T-cell (primary cell): ENCODE data around the gene BOLA1. TPM values are rescaled to one million over a fixed set of nuclear protein-coding genes. Genes with fewer than 3 reads are reported as not detected.
"Not testable (repeated sequence)": the region's sequence is repeated elsewhere in the genome, so short reads cannot be mapped to it uniquely, and the experiment has no call there.

ENCODE experiments used
- ATAC-seq, 4 experiments: fragments of 200-7000 bp in 3 of 4; fragments of 150-1000 bp in 1 of 4; cut with Tn5 transposase; replicated peaks in 1 of 4; 1 replicate in 3 of 4; 2 replicates in 1 of 4; pipeline ENCODE4 v1.10.0; 2021; ENCODE audit warnings: moderate library complexity in 3 of 4, mild to moderate bottlenecking in 2 of 4, moderate number of reproducible peaks in 1 of 4
- CTCF ChIA-PET, 2 donors: fragments of 300-600 bp; sonication (Branson Sonifier 250); formaldehyde crosslinking; loops; one replicate each; lab custom pipeline; 2022; ENCODE audit warnings: antibody characterized with exemption in 2 of 2; lab: Charles Lee
- POLR2A ChIA-PET, 2 donors: fragments of 300-600 bp; sonication (Branson Sonifier 250); formaldehyde crosslinking; loops; one replicate each; lab custom pipeline; 2022; ENCODE audit warnings: antibody characterized with exemption in 2 of 2; lab: Charles Lee
- DNase-seq, 35 experiments: peaks; one replicate each; pipeline versions ENCODE4 v3.0.0 to v3.0.0-alpha.2; 2013 to 2023
- H3K27ac ChIP-seq: one replicate; pipeline ENCODE4 v1.5.1; 2013; ENCODE audit warnings: low read length
- H3K27me3 ChIP-seq, 2 experiments: replicated peaks in 1 of 2; 1 replicate in 1 of 2; 2 replicates in 1 of 2; pipeline versions ENCODE4 v1.6.1 to v1.7.0; 2013; ENCODE audit warnings: low read length in 1 of 2, mixed read lengths in 1 of 2; ENCODE audit not compliant: control insufficient read depth in 2 of 2, insufficient read depth in 2 of 2; ENCODE audit errors: extremely low read depth in 1 of 2
- H3K36me3 ChIP-seq, 2 donors: 1 replicate in 1 of 2; 2 replicates in 1 of 2; pipeline versions ENCODE4 v1.6.1 to v1.7.0; 2013; ENCODE audit warnings: low read length in 1 of 2; ENCODE audit not compliant: control insufficient read depth in 2 of 2, insufficient read depth in 1 of 2; ENCODE audit errors: extremely low read depth in 1 of 2
- H3K4me1 ChIP-seq, 2 experiments: 1 replicate in 1 of 2; 2 replicates in 1 of 2; pipeline versions ENCODE4 v1.6.1 to v1.7.0; 2013; ENCODE audit warnings: low read length in 2 of 2, mixed read lengths in 1 of 2; ENCODE audit not compliant: insufficient read depth in 2 of 2, control insufficient read depth in 1 of 2; ENCODE audit errors: extremely low read depth in 1 of 2
- H3K4me3 ChIP-seq, 2 donors: 1 replicate in 1 of 2; 2 replicates in 1 of 2; pipeline versions ENCODE4 v1.5.1 to v1.7.0; 2013; ENCODE audit warnings: mild to moderate bottlenecking in 2 of 2, low read length in 1 of 2, moderate library complexity in 1 of 2; ENCODE audit not compliant: control insufficient read depth in 1 of 2; ENCODE audit errors: extremely low read depth in 1 of 2
- H3K9me3 ChIP-seq: 2 replicates; pipeline ENCODE4 v1.7.0; 2013
- H3K27ac Mint-ChIP-seq, 2 donors: one replicate each; pipeline ENCODE4 v1.8.0; 2020 to 2021; ENCODE audit warnings: mild to moderate bottlenecking in 2 of 2, mixed read lengths in 2 of 2
- H3K27me3 Mint-ChIP-seq, 2 donors: one replicate each; pipeline ENCODE4 v1.8.0; 2021 to 2022; ENCODE audit warnings: mixed read lengths in 2 of 2
- H3K36me3 Mint-ChIP-seq: one replicate; pipeline ENCODE4 v1.8.0; 2021; ENCODE audit warnings: mixed read lengths
- H3K4me1 Mint-ChIP-seq, 3 donors: one replicate each; pipeline ENCODE4 v1.8.0; 2020 to 2022; ENCODE audit warnings: mixed read lengths in 3 of 3, mild to moderate bottlenecking in 1 of 3
- H3K4me3 Mint-ChIP-seq, 3 donors: one replicate each; pipeline ENCODE4 v1.8.0; 2020 to 2022; ENCODE audit warnings: mild to moderate bottlenecking in 3 of 3, mixed read lengths in 3 of 3, moderate library complexity in 3 of 3
- H3K9me3 Mint-ChIP-seq, 3 donors: one replicate each; pipeline ENCODE4 v1.8.0; 2020 to 2022; ENCODE audit warnings: mixed read lengths in 3 of 3
- WGBS: methylation state at CpG from one replicate; pipeline ENCODE4 v1.1.5; 2013; ENCODE audit warnings: missing lambda C conversion rate; ENCODE audit not compliant: insufficient coverage; 5-methylcytosine and 5-hydroxymethylcytosine counted together
- total RNA-seq, 35 experiments: library from RNA in 6 of 35; stranded (reverse) in 6 of 35; fragments of 120-200 nt in 1 of 35; gene quantifications; one replicate each; pipeline versions ENCODE4 v1.2.1 to v1.2.4 and lab custom pipeline; 2013 to 2026

The BOLA1 gene
- total RNA-seq: 10 to 100 TPM in 3 of 5 donors, 1 to 10 TPM in 2; 6.0 to 27.6 (median 26.1) TPM
- 30.8 TPM for total RNA-seq (2013)
- total RNA-seq (lab: John Stamatoyannopoulos, UW): 3.3 to 21.5 (median 8.1) reads per million in 29 experiments

- H3K36me3 ChIP-seq: no peaks in the 10 kb centered on the region
- H3K4me3 ChIP-seq: peak within 1 kb of the TSS; percentile 73 to 80
- H3K9me3 ChIP-seq: no peaks in the 10 kb centered on the region
- H3K27me3 ChIP-seq: no peaks in the 10 kb centered on the region
- POLR2A ChIA-PET: interaction anchor here (0.6 to 1.4 kb wide), 3 partner anchors 14 to 71 kb away, joined by 3 to 7 read pairs (median 5); a partner anchor contains a TSS
- H3K4me1 ChIP-seq: peaks cover 0 to 16% of the 10 kb centered on the region in 2 experiments
- peaks cover 3% of the 10 kb centered on the region for H3K36me3 Mint-ChIP-seq
- 15% methylated on average over 63 of the region's 65 CpGs for WGBS
- peaks cover 20 to 23% (median 21%) of the 10 kb centered on the region in 3 donors for H3K4me1 Mint-ChIP-seq
- ATAC-seq: peak; percentile 98 to 99 (median 98)
- CTCF ChIA-PET: interaction anchor here in 1 of 2 donors (0.9 to 1.0 kb wide), 2 partner anchors 12 to 28 kb away, joined by 3 to 5 read pairs; partner anchors contain the start of gene SF3B4
- DNase-seq: peak; percentile 56 to 90 (median 77)
- peak within 1 kb of the TSS; percentile 86 to 92 (median 91) for H3K4me3 Mint-ChIP-seq
- H3K27me3 Mint-ChIP-seq: no peaks in the 10 kb centered on the region
- peak within 1 kb of the TSS; percentile 89 to 95 for H3K27ac Mint-ChIP-seq
- H3K9me3 Mint-ChIP-seq: no peaks in the 10 kb centered on the region
- H3K27ac ChIP-seq: peak within 1 kb of the TSS; percentile 74
Observed at GRCh38 chr1:149899460-149900284, at the start of gene BOLA1. BOLA1 (plus strand) TSS chr1:149899568; CDS start chr1:149900060, 492 bp downstream.

DNA sequence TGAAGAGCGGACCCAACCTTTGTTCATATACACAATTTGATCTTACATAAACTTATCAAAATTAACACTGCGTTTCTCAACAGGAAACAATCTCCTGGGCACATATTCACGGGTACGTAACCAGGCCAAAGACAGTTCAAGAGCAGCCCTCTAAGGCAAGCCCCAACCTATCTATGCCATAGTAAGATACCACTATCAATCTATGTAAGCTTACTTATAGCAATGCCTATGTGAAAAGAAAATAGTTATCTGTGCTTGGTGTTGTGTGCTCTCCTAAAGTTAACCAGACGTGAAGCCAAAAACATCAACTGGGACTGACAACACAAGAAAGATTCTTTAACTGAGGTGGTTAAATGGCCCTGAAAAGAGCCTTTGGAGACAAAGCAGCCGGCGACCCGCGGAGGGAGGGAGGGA lies 49.4 kb upstream of the BOLA1 start:
- H3K4me3 ChIP-seq: peak overlapping the region; percentile 63 to 75
- ATAC-seq (peak in 1 of 4 experiments; percentile 0), DNase-seq (peak in 4 of 35 experiments; percentile 4 to 42 (median 14))
- no peaks in the 10 kb centered on the region for H3K9me3 ChIP-seq
- POLR2A ChIA-PET: interaction anchor here (0.7 to 2.2 kb wide), 3 partner anchors 37 to 42 kb away, joined by 3 to 26 read pairs (median 13); a partner anchor contains a TSS
- peak overlapping the region; percentile 85 to 92 (median 86) for H3K4me3 Mint-ChIP-seq
- no peaks in the 10 kb centered on the region for H3K27me3 Mint-ChIP-seq
- peaks cover 20 to 46% of the 10 kb centered on the region in 2 experiments for H3K4me1 ChIP-seq
- H3K36me3 ChIP-seq: no peaks in the 10 kb centered on the region
- no peaks in the 10 kb centered on the region for H3K27me3 ChIP-seq
- WGBS: 0% methylated on average over 2 of the region's 9 CpGs
- peak overlapping the region; percentile 85 to 91 for H3K27ac Mint-ChIP-seq
- peaks cover 46 to 49% (median 49%) of the 10 kb centered on the region in 3 donors for H3K4me1 Mint-ChIP-seq
- CTCF ChIA-PET: no interaction called here
- H3K27ac ChIP-seq: peak overlapping the region; percentile 72
- H3K36me3 Mint-ChIP-seq: peaks cover 27% of the 10 kb centered on the region
- H3K9me3 Mint-ChIP-seq: no peaks in the 10 kb centered on the region

- H3K27me3 ChIP-seq, H3K9me3 Mint-ChIP-seq, H3K4me3 Mint-ChIP-seq, H3K27me3 Mint-ChIP-seq, H3K9me3 ChIP-seq, H3K4me3 ChIP-seq, H3K36me3 ChIP-seq, H3K27ac Mint-ChIP-seq, DNase-seq, H3K27ac ChIP-seq, CTCF ChIA-PET: not testable (repeated sequence)
- Mint-ChIP-seq H3K4me1 (peaks cover 37 to 40% (median 40%) of the 10 kb centered on the region in 3 donors), H3K36me3 (peaks cover 19% of the 10 kb centered on the region)
- POLR2A ChIA-PET: interaction anchor here in 1 of 2 donors (0.7 kb wide), 1 partner anchor 43 kb away, joined by 3 read pairs; no protein-coding TSS in a partner anchor
- peaks cover 17 to 37% of the 10 kb centered on the region in 2 experiments for H3K4me1 ChIP-seq
- ATAC-seq: peak; percentile 73 to 77 (median 74)
- no CpG with 5 or more reads among the region's 62 CpGs for WGBS
Observed at GRCh38 chr1:149850732-149851345, 48.5 kb upstream of the BOLA1 start.

GRCh38 chr1:149851585-149852213 lies 47.7 kb upstream of the BOLA1 start:
- CTCF ChIA-PET, DNase-seq: not testable (repeated sequence)
- WGBS: no CpG with 5 or more reads among the region's 53 CpGs

DNA sequence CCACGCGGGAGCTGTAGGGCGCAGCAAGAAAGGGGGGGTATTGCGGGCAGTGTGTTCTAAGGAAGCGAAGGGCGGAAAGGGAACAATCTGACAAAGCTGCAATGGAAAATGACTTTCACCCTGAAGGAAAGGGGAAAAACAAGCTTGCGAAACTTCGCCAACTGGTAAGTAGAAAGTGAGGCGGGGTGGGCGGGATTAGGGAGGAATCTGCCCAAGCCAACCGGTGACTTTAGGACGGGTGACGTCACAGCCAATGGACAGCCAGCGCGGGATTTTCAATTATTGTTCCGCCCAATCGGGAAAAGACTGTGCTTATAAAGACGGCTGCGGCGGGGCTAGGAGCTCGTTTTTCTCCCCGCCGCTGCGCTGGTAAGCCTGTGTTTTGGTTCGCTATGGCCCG lies 47.1 kb upstream of the BOLA1 start:
- peaks cover 25 to 28% (median 27%) of the 10 kb centered on the region in 3 donors for H3K4me1 Mint-ChIP-seq
- ATAC-seq: peak; percentile 45 to 54 (median 51)
- H3K9me3 Mint-ChIP-seq, H3K27me3 ChIP-seq, H3K4me3 ChIP-seq, H3K27me3 Mint-ChIP-seq, DNase-seq, H3K4me3 Mint-ChIP-seq, H3K27ac Mint-ChIP-seq, H3K27ac ChIP-seq, POLR2A ChIA-PET, H3K36me3 Mint-ChIP-seq, CTCF ChIA-PET, H3K9me3 ChIP-seq, H3K36me3 ChIP-seq: not testable (repeated sequence)
- H3K4me1 ChIP-seq: peaks cover 17 to 26% of the 10 kb centered on the region in 2 experiments
- WGBS: no CpG with 5 or more reads among the region's 26 CpGs

More at GRCh38 chr1:149851585-149852213, 47.7 kb upstream of the BOLA1 start:
- H3K27ac Mint-ChIP-seq, H3K27me3 Mint-ChIP-seq, H3K27me3 ChIP-seq, H3K9me3 ChIP-seq, H3K4me3 ChIP-seq, H3K9me3 Mint-ChIP-seq, H3K36me3 ChIP-seq, POLR2A ChIA-PET, H3K4me3 Mint-ChIP-seq, H3K27ac ChIP-seq: not testable (repeated sequence)
- Mint-ChIP-seq H3K36me3 (peaks cover 13% of the 10 kb centered on the region), H3K4me1 (peaks cover 30 to 33% (median 33%) of the 10 kb centered on the region in 3 donors)
- ATAC-seq: peak; percentile 53 to 61 (median 60)
- peaks cover 17 to 28% of the 10 kb centered on the region in 2 experiments for H3K4me1 ChIP-seq

DNA sequence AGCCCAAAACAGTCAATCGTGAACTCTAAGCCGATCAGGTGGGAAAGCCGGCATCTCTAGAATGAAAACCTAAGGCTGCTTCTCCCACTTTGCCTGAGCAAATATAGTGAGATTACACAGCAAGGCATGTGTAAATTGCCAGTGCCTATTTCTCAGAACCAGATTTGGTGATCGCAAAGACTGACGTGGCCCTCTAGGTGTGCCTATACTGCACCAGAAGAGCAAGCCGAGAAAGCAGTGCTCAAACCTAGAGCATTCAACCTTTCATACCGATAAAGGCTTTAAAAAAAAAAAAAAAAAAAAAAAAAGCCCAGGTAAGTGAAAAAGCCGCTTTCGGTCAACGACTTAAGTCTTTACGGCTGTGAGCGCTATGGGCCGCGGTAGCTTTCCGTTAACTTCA lies 39.1 kb upstream of the BOLA1 start:
- POLR2A ChIA-PET: not testable (repeated sequence)
- ATAC-seq: peak; percentile 21 to 31 (median 26)
- no CpG with 5 or more reads among the region's 15 CpGs for WGBS

More for the DNA sequence above, 39.1 kb upstream of the BOLA1 start:
- H3K27me3 Mint-ChIP-seq, CTCF ChIA-PET, H3K4me1 ChIP-seq, H3K9me3 Mint-ChIP-seq, H3K27ac ChIP-seq, H3K27me3 ChIP-seq, H3K27ac Mint-ChIP-seq, DNase-seq, H3K36me3 ChIP-seq, H3K4me1 Mint-ChIP-seq, H3K4me3 ChIP-seq, H3K4me3 Mint-ChIP-seq, H3K36me3 Mint-ChIP-seq, H3K9me3 ChIP-seq: not testable (repeated sequence)
